Neutrophil (primary cell): ENCODE results near the gene ADAMTSL1.

Source experiments
- H3K27ac ChIP-seq: fragments of 200-600 bp; sonication (generic); 2 replicates; pipeline ENCODE4 v1.5.1; 2016; ENCODE audit warnings: mild to moderate bottlenecking, moderate library complexity
- H3K27me3 ChIP-seq: fragments of 200-600 bp; sonication (generic); 2 replicates; pipeline ENCODE4 v1.6.0; 2016; ENCODE audit warnings: mild to moderate bottlenecking
- H3K36me3 ChIP-seq: fragments of 200-600 bp; sonication (generic); 2 replicates; pipeline ENCODE4 v1.5.1; 2017
- H3K4me1 ChIP-seq, 2 experiments: fragments of 200-600 bp in 1 of 2; sonication (generic) in 1 of 2; 1 replicate in 1 of 2; 2 replicates in 1 of 2; pipeline versions ENCODE4 v1.5.1 to v1.6.1; 2013 to 2016; ENCODE audit warnings: low read depth in 1 of 2, low read length in 1 of 2, mild to moderate bottlenecking in 1 of 2, moderate library complexity in 1 of 2; ENCODE audit not compliant: control insufficient read depth in 1 of 2, insufficient read depth in 1 of 2
- H3K4me3 ChIP-seq, 2 experiments: fragments of 200-600 bp in 1 of 2; sonication (generic) in 1 of 2; 1 replicate in 1 of 2; 2 replicates in 1 of 2; pipeline ENCODE4 v1.5.1; 2013 to 2016; ENCODE audit warnings: low read depth in 1 of 2, low read length in 1 of 2, mild to moderate bottlenecking in 1 of 2, moderate library complexity in 1 of 2
- H3K9me3 ChIP-seq: fragments of 200-600 bp; sonication (generic); 2 replicates; pipeline ENCODE4 v1.5.1; 2016
- CTCF ChIP-seq: fragments of 200-600 bp; sonication (generic); IDR thresholded peaks from 2 replicates; pipeline ENCODE4 v1.5.1; 2016; ENCODE audit warnings: antibody characterized with exemption

ADAMTSL1 gene

DNA sequence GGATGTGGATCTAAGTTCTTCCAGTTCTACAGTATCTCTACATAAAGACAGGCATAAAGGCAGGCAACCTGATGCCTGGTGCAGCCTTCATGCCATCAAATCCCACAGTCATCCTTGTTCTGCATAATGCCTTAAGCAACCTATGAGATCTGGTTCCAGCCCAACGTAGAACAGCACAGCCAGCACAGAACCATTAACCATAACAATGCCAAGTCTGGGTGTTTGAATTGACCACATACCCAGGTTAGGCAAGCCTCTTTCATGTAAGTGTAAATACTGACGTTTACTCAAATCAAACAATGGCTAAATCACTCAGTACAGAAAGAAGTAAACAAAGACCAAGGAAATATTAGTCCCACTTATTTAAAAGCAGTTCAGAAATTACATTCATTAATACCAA is 195.0 kb downstream of the ADAMTSL1 start:
- H3K9me3 ChIP-seq: no peaks in the 10 kb centered on the region
- TF ChIP-seq CTCF: no peak
- no peaks in the 10 kb centered on the region for H3K36me3 ChIP-seq
- no peak overlapping the region for H3K4me3 ChIP-seq
- no peaks in the 10 kb centered on the region for H3K27me3 ChIP-seq
- H3K27ac ChIP-seq: no peak overlapping the region
- no peaks in the 10 kb centered on the region for H3K4me1 ChIP-seq

GRCh38 chr9:18672706-18673105 is 198.8 kb downstream of the ADAMTSL1 start:
- Histone ChIP-seq H3K27me3 (no peaks in the 10 kb centered on the region), H3K4me3 (no peak overlapping the region), H3K4me1 (no peaks in the 10 kb centered on the region), H3K36me3 (no peaks in the 10 kb centered on the region), H3K9me3 (no peaks in the 10 kb centered on the region), H3K27ac (no peak overlapping the region)
- no peak for TF ChIP-seq CTCF

- no peaks in the 10 kb centered on the region for H3K4me1 ChIP-seq
- H3K27me3 ChIP-seq: no peaks in the 10 kb centered on the region
- no peak overlapping the region for H3K4me3 ChIP-seq
- H3K36me3 ChIP-seq: no peaks in the 10 kb centered on the region
- H3K27ac ChIP-seq: no peak overlapping the region
- no peak for TF ChIP-seq CTCF
- no peaks in the 10 kb centered on the region for H3K9me3 ChIP-seq
Measured at GRCh38 chr9:18673179-18673578, 199.2 kb downstream of the ADAMTSL1 start.

- no peak for TF ChIP-seq CTCF
- Histone ChIP-seq H3K27ac (no peak overlapping the region), H3K4me1 (no peaks in the 10 kb centered on the region), H3K9me3 (no peaks in the 10 kb centered on the region), H3K27me3 (no peaks in the 10 kb centered on the region), H3K36me3 (no peaks in the 10 kb centered on the region), H3K4me3 (no peak overlapping the region)
Measured at GRCh38 chr9:18675332-18675731, 201.4 kb downstream of the ADAMTSL1 start.

GRCh38 chr9:18675973-18676372 is 202.0 kb downstream of the ADAMTSL1 start:
- no peaks in the 10 kb centered on the region for H3K4me1 ChIP-seq
- H3K36me3 ChIP-seq: no peaks in the 10 kb centered on the region
- no peak for TF ChIP-seq CTCF
- H3K27me3 ChIP-seq: no peaks in the 10 kb centered on the region
- H3K4me3 ChIP-seq: no peak overlapping the region
- H3K9me3 ChIP-seq: no peaks in the 10 kb centered on the region
- no peak overlapping the region for H3K27ac ChIP-seq

GRCh38 chr9:18676525-18676924 is 202.6 kb downstream of the ADAMTSL1 start:
- H3K9me3 ChIP-seq: no peaks in the 10 kb centered on the region
- H3K36me3 ChIP-seq: no peaks in the 10 kb centered on the region
- no peak overlapping the region for H3K27ac ChIP-seq
- no peaks in the 10 kb centered on the region for H3K27me3 ChIP-seq
- no peak for TF ChIP-seq CTCF
- H3K4me1 ChIP-seq: no peaks in the 10 kb centered on the region
- H3K4me3 ChIP-seq: no peak overlapping the region
